ENCODE measurements around the gene ZIC4.

The ZIC4 gene

DNA sequence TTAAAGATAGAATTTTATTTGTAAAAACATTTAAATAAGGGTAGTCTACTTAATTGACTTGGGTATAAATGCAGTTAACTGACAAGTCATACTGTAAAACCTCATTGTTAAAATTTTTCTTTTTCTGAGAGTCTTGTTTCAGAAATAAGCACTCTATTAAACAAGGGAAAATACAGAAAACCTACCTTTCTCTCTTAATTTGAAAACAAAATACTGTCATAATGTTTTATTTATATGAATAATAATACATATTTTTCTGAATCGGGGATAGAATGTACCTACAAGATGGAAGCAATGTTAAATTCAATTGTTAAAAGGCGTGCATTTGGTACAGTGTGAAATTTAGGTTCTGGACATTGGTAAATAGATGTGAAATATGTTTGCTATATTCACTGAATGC lies 20.6 kb upstream of the ZIC4 start:
- H3K4me3 ChIP-seq (ENCODE audit: insufficient read length, low read depth): no peak overlapping the region
- H3K27me3 ChIP-seq (ENCODE audit: insufficient read depth, insufficient read length): peaks cover 61% of the 10 kb centered on the region
- H3K9ac ChIP-seq (ENCODE audit: insufficient read length, low read depth): no peak overlapping the region
- no peaks in the 10 kb centered on the region for H3K36me3 ChIP-seq (ENCODE audit: insufficient read depth, insufficient read length, low read length)
- no peaks in the 10 kb centered on the region for H3K9me3 ChIP-seq (ENCODE audit: insufficient read depth, low read length)
- H3K4me1 ChIP-seq (ENCODE audit: insufficient read depth, insufficient read length): no peaks in the 10 kb centered on the region
- DNase-seq (ENCODE audit: low read depth, low spot score): no peak
- TF ChIP-seq SUZ12 (IDR thresholded peaks at IDR 0.05; ENCODE audit: extremely low read depth, insufficient read depth, insufficient read length): no peak
- TF ChIP-seq ZNF274 (IDR thresholded peaks at IDR 0.05; ENCODE audit: low read depth, low read length): no peak
- TF ChIP-seq YY1 (IDR thresholded peaks at IDR 0.05; ENCODE audit: insufficient read depth, insufficient read length): no peak

GRCh38 chr3:147425388-147425850 lies 19.1 kb upstream of the ZIC4 start:
- H3K27me3 ChIP-seq (ENCODE audit: insufficient read depth, insufficient read length): peaks cover 76% of the 10 kb centered on the region

GRCh38 chr3:147424581-147425387 lies 18.4 kb upstream of the ZIC4 start:
- TF ChIP-seq SUZ12 (IDR thresholded peaks at IDR 0.05; ENCODE audit: extremely low read depth, insufficient read depth, insufficient read length) (no peak), ZNF274 (IDR thresholded peaks at IDR 0.05; ENCODE audit: low read depth, low read length) (no peak), YY1 (IDR thresholded peaks at IDR 0.05; ENCODE audit: insufficient read depth, insufficient read length) (no peak)
- Histone ChIP-seq H3K4me1 (ENCODE audit: insufficient read depth, insufficient read length) (peaks cover 5% of the 10 kb centered on the region), H3K9me3 (ENCODE audit: insufficient read depth, low read length) (no peaks in the 10 kb centered on the region), H3K27me3 (ENCODE audit: insufficient read depth, insufficient read length) (peaks cover 82% of the 10 kb centered on the region), H3K4me3 (ENCODE audit: insufficient read length, low read depth) (peak overlapping the region; percentile 19), H3K9ac (ENCODE audit: insufficient read length, low read depth) (no peak overlapping the region), H3K36me3 (ENCODE audit: insufficient read depth, insufficient read length, low read length) (no peaks in the 10 kb centered on the region)
- DNase-seq (ENCODE audit: low read depth, low spot score): no peak

More at GRCh38 chr3:147425388-147425850, 19.1 kb upstream of the ZIC4 start:
- DNase-seq (ENCODE audit: low read depth, low spot score): no peak
- H3K9ac ChIP-seq (ENCODE audit: insufficient read length, low read depth): no peak overlapping the region
- H3K36me3 ChIP-seq (ENCODE audit: insufficient read depth, insufficient read length, low read length): no peaks in the 10 kb centered on the region
- no peaks in the 10 kb centered on the region for H3K9me3 ChIP-seq (ENCODE audit: insufficient read depth, low read length)
- H3K4me3 ChIP-seq (ENCODE audit: insufficient read length, low read depth): no peak overlapping the region
- TF ChIP-seq SUZ12 (IDR thresholded peaks at IDR 0.05; ENCODE audit: extremely low read depth, insufficient read depth, insufficient read length): no peak
- TF ChIP-seq ZNF274 (IDR thresholded peaks at IDR 0.05; ENCODE audit: low read depth, low read length): no peak
- TF ChIP-seq YY1 (IDR thresholded peaks at IDR 0.05; ENCODE audit: insufficient read depth, insufficient read length): no peak
- H3K4me1 ChIP-seq (ENCODE audit: insufficient read depth, insufficient read length): peaks cover 3% of the 10 kb centered on the region

DNA sequence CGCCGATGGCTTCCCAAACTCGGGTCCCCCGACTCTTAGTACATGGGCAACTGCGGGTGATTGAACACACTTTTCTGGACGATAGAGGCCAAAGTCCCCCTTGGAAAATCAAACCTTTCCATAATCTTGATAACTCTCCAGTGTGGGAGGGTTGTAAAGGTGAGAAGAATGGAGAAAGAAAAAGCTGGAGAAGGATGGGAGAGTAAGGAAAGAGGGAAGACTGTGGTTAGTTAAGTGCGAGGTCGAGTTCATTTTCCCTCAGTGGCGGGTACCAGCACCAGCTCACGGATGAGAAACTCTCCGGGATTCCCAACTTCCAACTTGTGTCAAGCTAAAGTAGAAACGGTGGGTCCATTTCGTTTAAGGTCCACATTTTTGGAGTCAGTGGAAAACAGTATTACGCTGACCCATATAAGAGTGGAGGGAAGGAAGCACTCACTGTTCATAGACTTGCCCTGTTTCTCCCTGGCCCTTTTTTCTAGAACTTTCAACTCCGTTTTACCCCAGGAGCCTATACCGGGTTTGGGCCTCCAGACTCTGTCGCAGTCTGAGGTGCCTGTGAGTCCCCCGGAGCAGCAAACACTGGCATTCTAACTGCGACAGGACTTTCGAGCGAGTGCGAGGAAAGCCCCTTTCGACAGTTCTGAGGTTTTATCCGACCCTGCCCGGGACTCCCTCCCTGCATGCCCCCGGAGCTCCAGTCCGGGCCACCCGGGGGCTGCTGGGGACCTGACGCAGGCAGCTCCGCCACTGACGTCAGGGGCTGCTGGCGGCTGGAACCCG lies 17.6 kb upstream of the ZIC4 start:
- no peaks in the 10 kb centered on the region for H3K9me3 ChIP-seq (ENCODE audit: insufficient read depth, low read length)
- no peak overlapping the region for H3K9ac ChIP-seq (ENCODE audit: insufficient read length, low read depth)
- peaks cover 90% of the 10 kb centered on the region for H3K27me3 ChIP-seq (ENCODE audit: insufficient read depth, insufficient read length)
- no peaks in the 10 kb centered on the region for H3K36me3 ChIP-seq (ENCODE audit: insufficient read depth, insufficient read length, low read length)
- peak overlapping the region; percentile 19 for H3K4me3 ChIP-seq (ENCODE audit: insufficient read length, low read depth)
- TF ChIP-seq SUZ12 (IDR thresholded peaks at IDR 0.05; ENCODE audit: extremely low read depth, insufficient read depth, insufficient read length) (peak; percentile 15), ZNF274 (IDR thresholded peaks at IDR 0.05; ENCODE audit: low read depth, low read length) (no peak), YY1 (IDR thresholded peaks at IDR 0.05; ENCODE audit: insufficient read depth, insufficient read length) (no peak)
- H3K4me1 ChIP-seq (ENCODE audit: insufficient read depth, insufficient read length): peaks cover 7% of the 10 kb centered on the region
- no peak for DNase-seq (ENCODE audit: low read depth, low spot score)

DNA sequence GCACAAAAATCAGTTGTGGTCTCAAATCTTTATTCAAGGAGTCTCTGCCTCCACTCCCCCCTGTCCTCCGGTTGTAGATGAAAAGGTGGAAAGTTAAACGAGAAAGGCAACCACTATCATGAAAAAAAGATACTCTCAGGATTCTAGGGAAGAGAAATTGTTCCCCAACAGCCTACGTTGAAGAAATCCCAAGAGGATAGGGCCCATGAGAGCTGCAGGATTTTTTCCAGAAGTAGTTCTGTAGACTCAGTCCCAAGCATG lies 17.1 kb upstream of the ZIC4 start:
- no peak for DNase-seq (ENCODE audit: low read depth, low spot score)
- H3K4me3 ChIP-seq (ENCODE audit: insufficient read length, low read depth): no peak overlapping the region
- H3K9me3 ChIP-seq (ENCODE audit: insufficient read depth, low read length): no peaks in the 10 kb centered on the region
- peaks cover 95% of the 10 kb centered on the region for H3K27me3 ChIP-seq (ENCODE audit: insufficient read depth, insufficient read length)
- TF ChIP-seq SUZ12 (IDR thresholded peaks at IDR 0.05; ENCODE audit: extremely low read depth, insufficient read depth, insufficient read length): no peak
- peaks cover 7% of the 10 kb centered on the region for H3K4me1 ChIP-seq (ENCODE audit: insufficient read depth, insufficient read length)
- no peak overlapping the region for H3K9ac ChIP-seq (ENCODE audit: insufficient read length, low read depth)
- no peaks in the 10 kb centered on the region for H3K36me3 ChIP-seq (ENCODE audit: insufficient read depth, insufficient read length, low read length)

DNA sequence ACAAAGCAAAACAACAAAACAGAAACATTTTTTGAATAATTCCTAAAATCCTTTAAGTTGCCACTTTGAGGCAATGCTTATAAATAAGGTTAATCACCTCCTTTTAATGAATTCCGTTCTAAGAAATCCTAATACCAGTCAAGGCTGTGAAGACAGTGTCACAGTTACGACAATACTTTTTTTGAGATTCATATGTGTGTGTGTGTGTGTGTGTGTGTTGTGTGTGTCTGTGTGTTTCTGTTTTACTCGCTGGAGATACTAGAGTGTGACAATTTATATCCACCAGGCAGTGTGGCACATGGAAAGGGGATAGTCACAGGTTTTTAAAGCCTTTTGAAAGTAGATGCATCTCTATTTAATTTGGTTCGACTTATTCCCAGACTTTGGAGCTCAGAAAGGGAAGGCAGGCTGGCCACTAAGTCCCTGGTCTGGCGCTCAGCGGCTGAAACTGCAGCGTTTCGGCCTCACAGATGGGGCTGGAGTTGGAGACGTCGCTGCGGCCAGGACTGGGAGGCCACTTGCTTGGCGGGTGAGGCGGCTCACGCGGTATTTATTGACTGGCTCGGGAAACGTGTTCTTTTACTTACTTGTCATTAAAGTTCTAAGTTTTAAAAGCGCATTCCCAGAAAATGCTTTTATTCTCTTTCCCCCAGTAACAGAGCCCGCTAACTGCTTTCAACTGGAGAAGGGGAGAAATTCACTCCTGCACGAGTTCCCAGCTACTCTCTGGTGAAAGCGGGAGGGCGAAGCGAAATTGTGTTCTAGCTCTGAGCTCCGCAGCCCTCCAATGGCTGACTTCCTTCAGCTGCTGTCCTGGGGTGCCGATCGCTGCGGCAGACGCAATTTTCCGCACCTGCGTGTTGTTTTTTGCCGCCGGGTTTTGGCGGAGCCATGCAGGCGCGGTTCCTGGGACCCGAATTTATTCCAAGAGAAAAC lies 16.5 kb upstream of the ZIC4 start:
- no peak overlapping the region for H3K9ac ChIP-seq (ENCODE audit: insufficient read length, low read depth)
- no peak for DNase-seq (ENCODE audit: low read depth, low spot score)
- H3K27me3 ChIP-seq (ENCODE audit: insufficient read depth, insufficient read length): peaks cover 99% of the 10 kb centered on the region
- H3K36me3 ChIP-seq (ENCODE audit: insufficient read depth, insufficient read length, low read length): no peaks in the 10 kb centered on the region
- TF ChIP-seq SUZ12 (IDR thresholded peaks at IDR 0.05; ENCODE audit: extremely low read depth, insufficient read depth, insufficient read length) (peak; percentile 93), YY1 (IDR thresholded peaks at IDR 0.05; ENCODE audit: insufficient read depth, insufficient read length) (no peak)
- H3K4me3 ChIP-seq (ENCODE audit: insufficient read length, low read depth): peak overlapping the region; percentile 24
- peaks cover 7% of the 10 kb centered on the region for H3K4me1 ChIP-seq (ENCODE audit: insufficient read depth, insufficient read length)
- no peaks in the 10 kb centered on the region for H3K9me3 ChIP-seq (ENCODE audit: insufficient read depth, low read length)

Data from NT2/D1 (cell line).